ENCODE data around the gene SMAP1. TPM values are rescaled to one million over a fixed set of nuclear protein-coding genes. Genes with fewer than 3 reads are reported as not detected.

The SMAP1 gene
- total and polyA plus RNA-seq, 10 donors: 12.0 to 28.2 (median 19.8) TPM

DNA sequence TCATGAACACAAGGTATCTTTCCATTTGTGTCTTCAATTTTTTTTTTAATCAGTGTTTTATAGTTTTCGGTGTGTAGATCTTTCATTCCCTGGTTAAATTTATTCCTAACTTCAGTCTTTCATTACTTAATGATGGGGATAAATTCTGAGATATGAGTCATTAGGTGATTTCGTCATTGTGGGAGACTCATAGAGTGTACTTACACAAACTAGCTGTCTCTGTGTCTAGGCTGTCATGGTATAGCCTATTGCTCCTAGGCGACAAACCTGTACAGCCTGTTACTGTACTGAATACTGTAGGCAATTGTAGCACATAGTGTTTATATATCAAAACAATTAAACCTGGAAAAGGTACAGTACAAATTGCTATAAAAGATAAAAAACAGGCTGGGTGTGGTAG lies 42.1 kb downstream of the SMAP1 start:
- no peak overlapping the region for H3K27ac ChIP-seq
- TF ChIP-seq POLR2A (IDR thresholded peaks at IDR 0.05) (no peak), POLR2AphosphoS5 (IDR thresholded peaks at IDR 0.05) (no peak)
- TF ChIP-seq, protein P1, sequence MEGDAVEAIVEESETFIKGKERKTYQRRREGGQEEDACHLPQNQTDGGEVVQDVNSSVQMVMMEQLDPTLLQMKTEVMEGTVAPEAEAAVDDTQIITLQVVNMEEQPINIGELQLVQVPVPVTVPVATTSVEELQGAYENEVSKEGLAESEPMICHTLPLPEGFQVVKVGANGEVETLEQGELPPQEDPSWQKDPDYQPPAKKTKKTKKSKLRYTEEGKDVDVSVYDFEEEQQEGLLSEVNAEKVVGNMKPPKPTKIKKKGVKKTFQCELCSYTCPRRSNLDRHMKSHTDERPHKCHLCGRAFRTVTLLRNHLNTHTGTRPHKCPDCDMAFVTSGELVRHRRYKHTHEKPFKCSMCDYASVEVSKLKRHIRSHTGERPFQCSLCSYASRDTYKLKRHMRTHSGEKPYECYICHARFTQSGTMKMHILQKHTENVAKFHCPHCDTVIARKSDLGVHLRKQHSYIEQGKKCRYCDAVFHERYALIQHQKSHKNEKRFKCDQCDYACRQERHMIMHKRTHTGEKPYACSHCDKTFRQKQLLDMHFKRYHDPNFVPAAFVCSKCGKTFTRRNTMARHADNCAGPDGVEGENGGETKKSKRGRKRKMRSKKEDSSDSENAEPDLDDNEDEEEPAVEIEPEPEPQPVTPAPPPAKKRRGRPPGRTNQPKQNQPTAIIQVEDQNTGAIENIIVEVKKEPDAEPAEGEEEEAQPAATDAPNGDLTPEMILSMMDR (IDR thresholded peaks at IDR 0.05 in 8 of 11, conservative IDR thresholded peaks at IDR 0.05 in 3 of 11): no peak
- 87 to 96% (median 93%) methylated on average over 3 of the region's 3 CpGs for WGBS, 5 donors
- no peak overlapping the region for H3K4me3 ChIP-seq
- H3K27me3 ChIP-seq (replicated peaks in 1 of 7): no peaks in the 10 kb centered on the region
- peaks cover 6 to 26% (median 9%) of the 10 kb centered on the region in 6 donors for H3K4me1 ChIP-seq
- peaks cover 1 to 17% (median 13%) of the 10 kb centered on the region in 8 donors for H3K9me3 ChIP-seq
- intact Hi-C loops (cut with DNase I; ENCODE audit: low total_unique reads): loop anchor here (5.0 kb wide), 1 partner anchor 172 kb away; no protein-coding TSS in a partner anchor
- DNase-seq: no peak
- H3K36me3 ChIP-seq: no peaks in the 10 kb centered on the region

DNA sequence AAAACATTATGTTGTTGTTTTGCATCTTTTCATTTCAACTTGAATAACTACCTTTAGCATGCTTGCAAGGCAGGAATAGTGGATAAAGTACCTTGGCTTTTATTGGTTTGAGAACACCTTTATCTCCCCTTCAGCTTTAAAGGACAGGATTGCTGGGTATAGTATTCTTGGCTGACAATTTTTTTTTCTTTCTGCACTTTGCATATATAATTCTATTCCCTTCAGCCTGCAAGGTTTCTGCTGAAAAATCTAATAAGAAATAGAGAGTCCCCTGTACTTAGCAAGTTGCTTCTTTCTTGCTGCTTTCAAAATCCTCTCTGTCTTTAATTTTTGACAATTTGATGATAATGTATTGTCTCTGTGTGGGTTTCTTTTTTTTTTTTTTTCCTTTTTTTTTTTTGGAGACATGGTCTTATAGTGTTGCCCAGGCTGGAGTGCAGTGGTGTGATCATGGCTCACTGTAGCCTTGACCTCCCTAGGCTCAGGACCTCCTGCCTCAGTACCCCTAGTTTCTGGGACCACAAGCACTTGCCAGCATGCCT lies 47.1 kb downstream of the SMAP1 start:
- TF ChIP-seq POLR2AphosphoS5 (IDR thresholded peaks at IDR 0.05) (no peak), POLR2A (IDR thresholded peaks at IDR 0.05) (no peak)
- TF ChIP-seq, protein P1 (IDR thresholded peaks at IDR 0.05 in 8 of 11, conservative IDR thresholded peaks at IDR 0.05 in 3 of 11): no peak

DNA sequence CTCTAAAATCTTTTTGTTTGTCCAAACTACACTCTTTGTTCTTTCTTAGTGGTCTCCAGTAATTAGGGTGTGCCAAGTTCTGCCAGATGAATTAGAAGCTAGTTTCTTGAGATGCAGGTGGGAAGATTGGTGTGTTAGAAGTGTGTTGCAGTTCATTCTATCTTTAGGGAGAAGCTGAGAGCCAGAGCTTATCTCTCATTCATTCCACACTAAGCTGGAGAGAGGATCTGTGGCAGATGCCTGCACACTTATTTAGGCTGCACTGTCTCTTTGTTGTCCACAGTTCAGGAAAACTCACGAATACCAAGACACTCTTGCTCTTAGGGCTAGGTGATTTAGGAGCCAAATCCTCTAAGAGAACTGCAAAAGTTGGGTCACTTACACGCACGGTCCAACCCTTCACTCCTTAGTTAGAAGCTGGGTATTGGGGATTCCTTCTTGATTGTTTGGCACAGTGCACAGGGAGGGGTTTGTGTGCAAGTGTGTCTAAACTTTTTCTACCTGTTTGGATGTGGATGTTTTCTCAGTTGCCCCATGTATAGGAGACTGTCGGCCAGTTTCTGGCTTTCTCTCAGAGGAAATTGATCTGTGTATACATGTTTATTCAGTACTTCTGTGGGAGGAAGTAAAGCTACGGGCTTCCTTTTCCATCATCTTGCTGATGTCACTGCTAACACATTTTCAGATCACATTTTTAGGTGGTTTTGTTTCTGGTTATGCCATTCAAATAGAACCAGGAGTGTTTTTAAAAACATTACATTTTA lies 49.5 kb downstream of the SMAP1 start:
- Histone ChIP-seq H3K36me3 (peaks cover 0 to 6% (median 0%) of the 10 kb centered on the region in 6 donors), H3K4me3 (no peak overlapping the region), H3K4me1 (peaks cover 0 to 13% (median 2%) of the 10 kb centered on the region in 6 donors), H3K27me3 (replicated peaks in 1 of 7) (no peaks in the 10 kb centered on the region), H3K27ac (no peak overlapping the region), H3K9me3 (peaks cover 6 to 31% (median 28%) of the 10 kb centered on the region in 8 donors)
- DNase-seq: no peak
- intact Hi-C loops (cut with DNase I; ENCODE audit: low total_unique reads): no loop called here
- TF ChIP-seq, protein P1 (IDR thresholded peaks at IDR 0.05 in 8 of 11, conservative IDR thresholded peaks at IDR 0.05 in 3 of 11): no peak
- TF ChIP-seq POLR2AphosphoS5 (IDR thresholded peaks at IDR 0.05): no peak
- TF ChIP-seq POLR2A (IDR thresholded peaks at IDR 0.05): no peak
- 70 to 76% (median 73%) methylated on average over 5 of the region's 5 CpGs for WGBS, 5 donors

More for the DNA sequence above, 47.1 kb downstream of the SMAP1 start:
- intact Hi-C loops (cut with DNase I; ENCODE audit: low total_unique reads): no loop called here
- Histone ChIP-seq H3K4me3 (no peak overlapping the region), H3K36me3 (peaks cover 0 to 6% (median 0%) of the 10 kb centered on the region in 6 donors), H3K9me3 (peaks cover 6 to 31% (median 28%) of the 10 kb centered on the region in 8 donors), H3K27me3 (replicated peaks in 1 of 7) (no peaks in the 10 kb centered on the region), H3K27ac (no peak overlapping the region), H3K4me1 (peaks cover 0 to 13% (median 2%) of the 10 kb centered on the region in 6 donors)
- no peak for DNase-seq

DNA sequence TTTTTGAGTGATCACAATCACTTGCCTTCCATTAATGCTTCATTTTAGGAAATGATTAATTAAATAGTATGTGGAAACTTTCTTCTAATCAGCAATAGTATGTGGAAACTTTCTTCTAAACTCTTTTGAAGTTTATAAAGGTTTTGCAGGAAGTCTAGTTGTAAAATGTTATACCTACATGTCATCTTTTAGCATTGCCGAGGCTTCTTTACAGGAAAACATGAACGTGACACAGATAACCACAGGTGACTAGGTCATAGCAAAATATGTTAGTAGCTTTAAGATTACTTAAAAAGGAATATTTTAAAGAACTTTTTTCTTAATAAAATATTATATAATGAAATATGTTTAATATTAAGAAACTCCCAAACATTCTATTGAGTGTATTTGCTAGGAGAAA lies 56.8 kb downstream of the SMAP1 start:
- intact Hi-C loops (cut with DNase I; ENCODE audit: low total_unique reads): no loop called here
- Histone ChIP-seq H3K4me1 (peaks cover 0 to 22% (median 4%) of the 10 kb centered on the region in 6 donors), H3K27me3 (replicated peaks in 1 of 7) (no peaks in the 10 kb centered on the region), H3K4me3 (no peak overlapping the region), H3K36me3 (peaks cover 0 to 6% (median 0%) of the 10 kb centered on the region in 6 donors), H3K9me3 (no peaks in the 10 kb centered on the region), H3K27ac (no peak overlapping the region)
- DNase-seq: no peak
- WGBS, 5 donors: 48 to 62% (median 58%) methylated on average over 2 of the region's 2 CpGs
- TF ChIP-seq, protein P1 (IDR thresholded peaks at IDR 0.05 in 8 of 11, conservative IDR thresholded peaks at IDR 0.05 in 3 of 11): no peak
- TF ChIP-seq POLR2AphosphoS5 (IDR thresholded peaks at IDR 0.05) (no peak), POLR2A (IDR thresholded peaks at IDR 0.05) (no peak)

All from spleen (tissue), 11 donors.